H9 (cell line): ENCODE measurements around the gene FHOD1. TPM values are rescaled to one million over a fixed set of nuclear protein-coding genes. Genes with fewer than 3 reads are reported as not detected.

ENCODE experiments used
- DNase-seq: peaks from one replicate; pipeline ENCODE4 v3.0.0-alpha.2; 2017
- H2AFZ ChIP-seq: one replicate; pipeline ENCODE4 v1.6.1; 2013; ENCODE audit warnings: mild to moderate bottlenecking, low read length, control low read depth, moderate library complexity
- H2AK5ac ChIP-seq: 2 replicates; pipeline ENCODE4 v1.6.1; 2013; ENCODE audit warnings: low read length, control low read depth, mixed read lengths; ENCODE audit not compliant: insufficient read length
- H2BK120ac ChIP-seq: one replicate; pipeline ENCODE4 v1.6.1; 2013; ENCODE audit warnings: low read depth, mild to moderate bottlenecking, low read length, control low read depth, inconsistent platforms; ENCODE audit not compliant: poor library complexity, severe bottlenecking
- H2BK12ac ChIP-seq: 2 replicates; pipeline ENCODE4 v1.6.1; 2013; ENCODE audit warnings: low read length, control low read depth, mixed read lengths, low read depth; ENCODE audit not compliant: insufficient read length
- H2BK15ac ChIP-seq: 2 replicates; pipeline ENCODE4 v1.6.1; 2013; ENCODE audit warnings: low read depth, low read length, control low read depth
- H2BK20ac ChIP-seq: one replicate; pipeline ENCODE4 v1.6.1; 2013; ENCODE audit warnings: low read depth, mild to moderate bottlenecking, low read length, control low read depth, inconsistent platforms; ENCODE audit not compliant: poor library complexity, severe bottlenecking
- H2BK5ac ChIP-seq: 2 replicates; pipeline ENCODE4 v1.6.1; 2013; ENCODE audit warnings: low read length, control low read depth, mixed read lengths; ENCODE audit not compliant: insufficient read length
- H3K14ac ChIP-seq: 2 replicates; pipeline ENCODE4 v1.6.1; 2013; ENCODE audit warnings: low read length, control low read depth; ENCODE audit not compliant: insufficient read depth
- H3K18ac ChIP-seq: 2 replicates; pipeline ENCODE4 v1.6.1; 2013; ENCODE audit warnings: low read depth, mild to moderate bottlenecking, mixed read lengths, low read length, control low read depth; ENCODE audit not compliant: insufficient read length
- H3K23ac ChIP-seq: 2 replicates; pipeline ENCODE4 v1.6.1; 2013; ENCODE audit warnings: low read length, control low read depth, mixed read lengths, low read depth; ENCODE audit not compliant: insufficient read length
- H3K23me2 ChIP-seq: 2 replicates; pipeline ENCODE4 v1.6.1; 2013; ENCODE audit warnings: low read depth, mild to moderate bottlenecking, mixed read lengths, low read length, control low read depth; ENCODE audit not compliant: insufficient read length, poor library complexity, severe bottlenecking
- H3K27ac ChIP-seq: 2 replicates; pipeline ENCODE4 v1.5.1; 2013; ENCODE audit warnings: low read length, control low read depth, mixed read lengths, low read depth; ENCODE audit not compliant: insufficient read length
- H3K27me3 ChIP-seq: 2 replicates; pipeline ENCODE4 v1.6.1; 2013; ENCODE audit warnings: low read length, control low read depth, inconsistent platforms; ENCODE audit not compliant: insufficient read depth
- H3K4ac ChIP-seq: 2 replicates; pipeline ENCODE4 v1.6.1; 2013; ENCODE audit warnings: low read depth, mild to moderate bottlenecking, control low read depth, inconsistent platforms, low read length, moderate library complexity
- H3K4me1 ChIP-seq: 2 replicates; pipeline ENCODE4 v1.6.1; 2013; ENCODE audit warnings: low read length, control low read depth, inconsistent platforms; ENCODE audit not compliant: insufficient read depth
- H3K4me2 ChIP-seq: 2 replicates; pipeline ENCODE4 v1.6.1; 2013; ENCODE audit warnings: low read length, control low read depth, mixed read lengths; ENCODE audit not compliant: insufficient read length, insufficient read depth
- H3K56ac ChIP-seq: 2 replicates; pipeline ENCODE4 v1.6.1; 2013; ENCODE audit warnings: low read depth, mild to moderate bottlenecking, mixed read lengths, low read length, control low read depth; ENCODE audit not compliant: insufficient read length
- H3K79me1 ChIP-seq: 2 replicates; pipeline ENCODE4 v1.6.1; 2013; ENCODE audit warnings: low read depth, mild to moderate bottlenecking, moderate library complexity, low read length, control low read depth, inconsistent platforms; ENCODE audit not compliant: insufficient read depth, poor library complexity, severe bottlenecking
- H3K79me2 ChIP-seq: 2 replicates; pipeline ENCODE4 v1.6.1; 2013; ENCODE audit warnings: low read length, control low read depth, inconsistent platforms; ENCODE audit not compliant: insufficient read depth
- H3K9ac ChIP-seq: 2 replicates; pipeline ENCODE4 v1.6.1; 2013; ENCODE audit warnings: low read length, control low read depth, mixed read lengths; ENCODE audit not compliant: insufficient read length; ENCODE audit errors: extremely low read depth
- H3K9me3 ChIP-seq: one replicate; pipeline ENCODE4 v1.6.1; 2013; ENCODE audit warnings: low read depth, low read length, inconsistent platforms; ENCODE audit not compliant: control insufficient read depth
- H3T11ph ChIP-seq: one replicate; pipeline ENCODE4 v1.6.1; 2013; ENCODE audit warnings: mild to moderate bottlenecking, low read length, control low read depth, inconsistent platforms
- H4K20me1 ChIP-seq: one replicate; pipeline ENCODE4 v1.6.1; 2013; ENCODE audit not compliant: control insufficient read depth, insufficient read length, insufficient read depth
- H4K5ac ChIP-seq: 2 replicates; pipeline ENCODE4 v1.6.1; 2013; ENCODE audit warnings: low read depth, mild to moderate bottlenecking, mixed read lengths, low read length, control low read depth; ENCODE audit not compliant: insufficient read length
- H4K8ac ChIP-seq: replicated peaks from 2 replicates; pipeline ENCODE4 v1.6.1; 2013; ENCODE audit warnings: low read length, control low read depth, mixed read lengths, low read depth; ENCODE audit not compliant: insufficient read length
- H4K91ac ChIP-seq: 2 replicates; pipeline ENCODE4 v1.6.1; 2013; ENCODE audit warnings: low read depth, mild to moderate bottlenecking, moderate library complexity, mixed read lengths, low read length, control low read depth; ENCODE audit not compliant: insufficient read length
- H3K27ac Mint-ChIP-seq, 3 experiments: 2 replicates in 2 of 3; 3 replicates in 1 of 3; pipeline ENCODE4 v1.8.0; 2020 to 2021; ENCODE audit warnings: mixed read lengths in 3 of 3, mild to moderate bottlenecking in 1 of 3, moderate library complexity in 1 of 3
- H3K27me3 Mint-ChIP-seq: 2 replicates; pipeline ENCODE4 v1.8.0; 2021; ENCODE audit warnings: low read depth, mild to moderate bottlenecking, moderate library complexity, mixed read lengths
- H3K36me3 Mint-ChIP-seq, 3 experiments: 2 replicates in 2 of 3; 3 replicates in 1 of 3; pipeline ENCODE4 v1.8.0; 2020 to 2021; ENCODE audit warnings: low read depth in 3 of 3, mixed read lengths in 3 of 3; ENCODE audit not compliant: insufficient read depth in 1 of 3
- H3K4me1 Mint-ChIP-seq, 2 experiments: 2 replicates each; pipeline ENCODE4 v1.8.0; 2020; ENCODE audit warnings: mixed read lengths in 2 of 2
- H3K4me3 Mint-ChIP-seq, 2 experiments: 2 replicates in 1 of 2; 3 replicates in 1 of 2; pipeline ENCODE4 v1.8.0; 2020 to 2021; ENCODE audit warnings: mild to moderate bottlenecking in 2 of 2, mixed read lengths in 2 of 2, moderate library complexity in 1 of 2
- H3K9me3 Mint-ChIP-seq, 2 experiments: 2 replicates in 1 of 2; 3 replicates in 1 of 2; pipeline ENCODE4 v1.8.0; 2020; ENCODE audit warnings: mild to moderate bottlenecking in 2 of 2, mixed read lengths in 2 of 2, moderate library complexity in 1 of 2
- WGBS: extraction: QIAGEN DNeasy Blood & Tissue Kit; methylation state at CpG from one replicate; pipeline ENCODE4 v1.1.7; 2013; ENCODE audit warnings: missing lambda C conversion rate, low lambda C conversion rate, mixed read lengths; ENCODE audit not compliant: insufficient read length; ENCODE audit errors: extremely low coverage; 5-methylcytosine and 5-hydroxymethylcytosine counted together
- total RNA-seq: library from RNA; stranded (reverse); gene quantifications from 2 replicates; pipeline ENCODE4 v1.2.1, GENCODE V29; 2021
- TF ChIP-seq, protein P1 (sequence below): fragments of 200-600 bp; sonication (generic); conservative IDR thresholded peaks from 3 replicates; pipeline ENCODE4 v1.8.0; 2021; ENCODE audit warnings: antibody characterized with exemption, mild to moderate bottlenecking

FHOD1 gene
- total RNA-seq, 1 experiment from 2014 or later: 67.0 TPM

DNA sequence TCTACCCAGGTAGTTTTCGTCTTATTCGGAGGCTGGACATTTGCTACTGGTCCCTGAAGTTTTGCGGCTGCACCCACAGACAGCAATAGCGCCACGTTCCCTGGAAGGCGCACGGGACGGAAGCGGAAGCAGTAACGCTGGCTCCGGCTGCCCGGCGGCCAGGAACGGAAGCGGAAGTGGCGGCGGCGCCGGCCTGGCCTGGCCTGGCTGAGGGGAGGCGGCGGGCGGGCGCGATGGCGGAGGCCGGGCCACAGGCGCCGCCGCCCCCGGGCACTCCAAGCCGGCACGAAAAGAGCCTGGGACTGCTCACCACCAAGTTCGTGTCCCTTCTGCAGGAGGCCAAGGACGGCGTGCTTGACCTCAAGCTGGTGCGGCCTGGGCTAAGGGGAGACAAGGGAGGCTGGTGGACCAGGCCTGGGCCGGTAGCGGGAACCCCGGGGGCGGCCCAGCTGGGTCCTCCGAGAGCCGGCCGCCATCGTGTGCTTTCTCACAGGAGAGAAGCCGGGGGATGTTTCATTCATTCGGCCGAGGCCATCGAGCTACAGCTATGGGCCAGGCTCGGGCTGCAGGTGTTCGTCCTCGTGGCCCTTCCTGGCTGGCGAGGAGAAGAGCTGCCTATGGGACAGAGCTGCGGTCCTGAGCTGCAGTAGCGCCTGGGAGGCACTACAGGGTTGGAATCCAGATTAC, 55.1 kb downstream of the FHOD1 start, which contains the start of gene E2F4:
Gene E2F4, plus strand, starts transcription at position 161 of the 687 bp plus-strand sequence. Its CDS starts 73 bp downstream, at position 234.
- no peak within 1 kb of the TSS for H2AFZ ChIP-seq
- H4K5ac ChIP-seq: no peak within 1 kb of the TSS
- no peak within 1 kb of the TSS for H2BK5ac ChIP-seq
- H2BK12ac ChIP-seq: no peak within 1 kb of the TSS
- H3K14ac ChIP-seq: no peak within 1 kb of the TSS; the same call in 1 of the 2 replicates
- no peak within 1 kb of the TSS for H3T11ph ChIP-seq
- H3K9me3 ChIP-seq: no peaks in the 10 kb centered on the region
- no peak within 1 kb of the TSS for H2BK15ac ChIP-seq
- H3K4ac ChIP-seq: no peak within 1 kb of the TSS
- TF ChIP-seq, protein P1, sequence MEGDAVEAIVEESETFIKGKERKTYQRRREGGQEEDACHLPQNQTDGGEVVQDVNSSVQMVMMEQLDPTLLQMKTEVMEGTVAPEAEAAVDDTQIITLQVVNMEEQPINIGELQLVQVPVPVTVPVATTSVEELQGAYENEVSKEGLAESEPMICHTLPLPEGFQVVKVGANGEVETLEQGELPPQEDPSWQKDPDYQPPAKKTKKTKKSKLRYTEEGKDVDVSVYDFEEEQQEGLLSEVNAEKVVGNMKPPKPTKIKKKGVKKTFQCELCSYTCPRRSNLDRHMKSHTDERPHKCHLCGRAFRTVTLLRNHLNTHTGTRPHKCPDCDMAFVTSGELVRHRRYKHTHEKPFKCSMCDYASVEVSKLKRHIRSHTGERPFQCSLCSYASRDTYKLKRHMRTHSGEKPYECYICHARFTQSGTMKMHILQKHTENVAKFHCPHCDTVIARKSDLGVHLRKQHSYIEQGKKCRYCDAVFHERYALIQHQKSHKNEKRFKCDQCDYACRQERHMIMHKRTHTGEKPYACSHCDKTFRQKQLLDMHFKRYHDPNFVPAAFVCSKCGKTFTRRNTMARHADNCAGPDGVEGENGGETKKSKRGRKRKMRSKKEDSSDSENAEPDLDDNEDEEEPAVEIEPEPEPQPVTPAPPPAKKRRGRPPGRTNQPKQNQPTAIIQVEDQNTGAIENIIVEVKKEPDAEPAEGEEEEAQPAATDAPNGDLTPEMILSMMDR: no peak
- peak within 1 kb of the TSS; percentile 87 for H3K9ac ChIP-seq
- H2AK5ac ChIP-seq: no peak within 1 kb of the TSS
- H4K20me1 ChIP-seq: no peaks in the 10 kb centered on the region
- H3K23ac ChIP-seq: no peak within 1 kb of the TSS
- H3K4me2 ChIP-seq: peak within 1 kb of the TSS; percentile 89
- Mint-ChIP-seq H3K27ac (no peak within 1 kb of the TSS; a peak in 2 of 7 replicates), H3K4me3 (peak within 1 kb of the TSS; percentile 86 to 93), H3K9me3 (no peaks in the 10 kb centered on the region; a peak in 1 of 5 replicates), H3K4me1 (peaks cover 18 to 29% of the 10 kb centered on the region in 2 experiments), H3K36me3 (peaks cover 36 to 45% (median 43%) of the 10 kb centered on the region in 3 experiments), H3K27me3 (0 out of 2 replicates have a peak, but pooled peaks cover 3% of the 10 kb centered on the region)
- H2BK120ac ChIP-seq: no peak within 1 kb of the TSS
- H3K56ac ChIP-seq: no peak within 1 kb of the TSS
- no peak within 1 kb of the TSS for H2BK20ac ChIP-seq
- H3K79me1 ChIP-seq: peaks cover 13% of the 10 kb centered on the region
- H3K18ac ChIP-seq: no peak within 1 kb of the TSS
- WGBS: no CpG with 5 or more reads among the region's 54 CpGs
- no peak within 1 kb of the TSS for H4K8ac ChIP-seq
- no peak within 1 kb of the TSS for H4K91ac ChIP-seq
- peaks cover 13% of the 10 kb centered on the region; the same call in 1 of the 2 replicates for H3K79me2 ChIP-seq
- no peaks in the 10 kb centered on the region; the same call in 1 of the 2 replicates for H3K27me3 ChIP-seq
- no peak within 1 kb of the TSS for H3K27ac ChIP-seq
- DNase-seq: peak; percentile 91
- H3K23me2 ChIP-seq: peaks cover 8% of the 10 kb centered on the region
- no peaks in the 10 kb centered on the region for H3K4me1 ChIP-seq
